ENCODE measurements around the gene CLEC11A. TPM values are rescaled to one million over a fixed set of nuclear protein-coding genes. Genes with fewer than 3 reads are reported as not detected.

CLEC11A gene, protein sequence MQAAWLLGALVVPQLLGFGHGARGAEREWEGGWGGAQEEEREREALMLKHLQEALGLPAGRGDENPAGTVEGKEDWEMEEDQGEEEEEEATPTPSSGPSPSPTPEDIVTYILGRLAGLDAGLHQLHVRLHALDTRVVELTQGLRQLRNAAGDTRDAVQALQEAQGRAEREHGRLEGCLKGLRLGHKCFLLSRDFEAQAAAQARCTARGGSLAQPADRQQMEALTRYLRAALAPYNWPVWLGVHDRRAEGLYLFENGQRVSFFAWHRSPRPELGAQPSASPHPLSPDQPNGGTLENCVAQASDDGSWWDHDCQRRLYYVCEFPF
- total RNA-seq (2022; extraction: Qiagen RNA extraction): 6.3 to 10.3 TPM (median 9.4 TPM) in 5 replicates

DNA sequence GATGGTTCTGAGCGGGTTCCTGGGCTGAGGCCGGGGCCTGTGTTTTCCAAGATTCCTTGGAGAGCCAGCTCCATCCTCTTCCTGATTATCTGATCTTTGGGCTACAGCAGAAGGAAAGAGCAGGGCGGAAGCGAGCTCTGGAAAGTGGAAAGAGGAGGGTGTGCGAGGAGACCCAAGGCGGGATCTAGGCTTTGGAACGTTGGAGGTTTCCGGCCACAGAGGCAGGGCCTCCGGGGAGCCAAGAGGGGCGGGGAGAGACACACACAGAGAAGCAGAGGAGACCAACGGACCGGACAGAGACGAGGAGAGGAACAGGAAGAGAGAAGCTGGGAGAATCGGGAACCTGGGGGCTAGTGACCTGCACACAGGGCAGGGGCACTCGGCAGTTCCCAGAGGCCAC is at the start of gene CLEC11A:
Gene CLEC11A (plus strand): TSS at position 296 of the 400 bp plus-strand sequence. CDS start 162 bp downstream, outside the sequence.

DNA sequence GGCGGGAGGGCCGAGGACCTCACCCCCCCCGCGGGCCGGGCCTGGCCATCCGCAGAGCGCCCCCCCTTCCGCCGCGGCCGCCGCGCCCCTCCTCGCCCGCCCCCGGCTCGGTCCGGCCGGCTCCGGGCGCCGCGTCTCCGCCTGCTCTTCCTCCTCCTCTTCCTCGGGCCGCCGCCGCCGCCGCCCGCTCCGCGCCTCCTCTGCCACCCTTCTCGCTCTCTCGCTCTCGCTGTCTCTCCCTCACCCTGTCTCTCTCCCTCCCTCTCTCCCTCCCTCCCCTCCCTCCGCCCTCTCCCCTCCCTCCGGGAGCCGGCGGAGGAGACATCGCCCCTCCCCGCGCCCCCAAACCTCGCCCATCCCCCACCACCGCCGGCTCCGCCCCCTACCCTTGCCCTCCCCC is 3.6 kb upstream of the CLEC11A start, which contains the start of gene SHANK1:
Gene SHANK1 (minus strand): TSS at position 237 of the 400 bp plus-strand sequence. CDS start 2,883 bp downstream, outside the sequence.

DNA sequence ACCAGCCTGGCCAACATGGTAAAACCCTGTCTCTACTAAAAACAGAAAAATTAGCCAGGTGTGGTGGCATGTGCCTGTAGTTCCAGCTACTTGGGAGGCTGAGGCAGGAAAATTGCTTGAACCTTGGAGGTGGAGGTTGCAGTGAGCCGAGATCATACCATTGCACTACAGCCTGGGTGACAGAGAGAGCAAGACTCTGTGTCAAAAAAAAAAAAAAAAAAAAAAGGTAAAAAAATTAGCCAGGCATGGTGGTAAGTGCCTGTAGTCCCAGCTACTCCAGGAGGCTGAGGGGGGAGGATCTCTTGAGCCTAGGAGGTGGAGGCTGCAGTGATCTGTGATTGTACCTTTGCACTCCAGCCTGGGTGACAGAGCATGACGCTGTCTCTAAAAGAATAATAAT is 47.0 kb downstream of the CLEC11A start, which contains the start of gene GPR32:
Gene GPR32 (plus strand): TSS at position 301 of the 400 bp plus-strand sequence. CDS start 137 bp downstream, outside the sequence.

Other genes starting within 250 kb of the CLEC11A start
- 109 to 144 TPM (median 140 TPM) in 5 replicates for gene EMC10, start 246.9 kb upstream of the CLEC11A start, total RNA-seq (2022; extraction: Qiagen RNA extraction)
- gene GARIN5A, start 246.5 kb upstream of the CLEC11A start, total RNA-seq (2022; extraction: Qiagen RNA extraction): 1.6 to 1.9 TPM (median 1.8 TPM) in 5 replicates
- 60.1 to 72.6 TPM (median 68.8 TPM) in 5 replicates for gene JOSD2, start 212.2 kb upstream of the CLEC11A start, total RNA-seq (2022; extraction: Qiagen RNA extraction)
- not detected in 5 replicates for gene ASPDH, start 209.5 kb upstream of the CLEC11A start, total RNA-seq (2022; extraction: Qiagen RNA extraction)
- 0.33 to 0.63 TPM (median 0.54 TPM) in 5 replicates for gene LRRC4B, start 154.9 kb upstream of the CLEC11A start, total RNA-seq (2022; extraction: Qiagen RNA extraction)
- gene SYT3, start 83.5 kb upstream of the CLEC11A start, total RNA-seq (2022; extraction: Qiagen RNA extraction): 0.36 to 0.63 TPM (median 0.59 TPM) in 5 replicates
- 5.2 to 7.6 TPM (median 6.2 TPM) in 5 replicates for gene C19orf81, start 73.9 kb upstream of the CLEC11A start, total RNA-seq (2022; extraction: Qiagen RNA extraction)
- gene SHANK1, start 3.6 kb upstream of the CLEC11A start, total RNA-seq (2022; extraction: Qiagen RNA extraction): 0.09 to 0.27 TPM (median 0.22 TPM) in 5 replicates
- not detected in 5 replicates for gene GPR32, start 47.1 kb downstream of the CLEC11A start, total RNA-seq (2022; extraction: Qiagen RNA extraction)
- not detected in 5 replicates for gene ACP4, start 67.1 kb downstream of the CLEC11A start, total RNA-seq (2022; extraction: Qiagen RNA extraction)
- gene KLK1, start 100.4 kb downstream of the CLEC11A start, total RNA-seq (2022; extraction: Qiagen RNA extraction): 0.13 to 0.20 TPM (median 0.16 TPM) in 3 of 5 replicates, not detected in the others
- not detected in 5 replicates for gene KLK15, start 110.2 kb downstream of the CLEC11A start, total RNA-seq (2022; extraction: Qiagen RNA extraction)
- gene KLK3, start 131.6 kb downstream of the CLEC11A start, total RNA-seq (2022; extraction: Qiagen RNA extraction): 0.12 TPM in 1 of 5 replicates, not detected in the others
- gene KLK2, start 150.1 kb downstream of the CLEC11A start, total RNA-seq (2022; extraction: Qiagen RNA extraction): 0.16 to 0.22 TPM in 2 of 5 replicates, not detected in the others
- 0.11 to 0.13 TPM in 2 of 5 replicates, not detected in the others for gene KLK4, start 188.0 kb downstream of the CLEC11A start, total RNA-seq (2022; extraction: Qiagen RNA extraction)
- gene KLK5, start 229.7 kb downstream of the CLEC11A start, total RNA-seq (2022; extraction: Qiagen RNA extraction): 0.15 TPM in 1 of 5 replicates, not detected in the others
- 0.15 to 0.56 TPM (median 0.21 TPM) in 5 replicates for gene KLK6, start 246.2 kb downstream of the CLEC11A start, total RNA-seq (2022; extraction: Qiagen RNA extraction)

Data from A549 treated with dexamethasone at 1 μM for 4 hours (cell line).